H1 (cell line): ENCODE results near the gene AP1M1. TPM values are rescaled to one million over a fixed set of nuclear protein-coding genes. Genes with fewer than 3 reads are reported as not detected.

Experiments used
- CTCF ChIA-PET: fragments of 300-600 bp; sonication (Branson Sonifier 250); formaldehyde crosslinking; loops from one replicate; lab custom pipeline; 2021; ENCODE audit not compliant: partially characterized antibody; lab: Charles Lee
- POLR2A ChIA-PET: fragments of 300-600 bp; sonication (Branson Sonifier 250); formaldehyde crosslinking; loops from one replicate; lab custom pipeline; 2021; ENCODE audit warnings: inconsistent platforms; ENCODE audit not compliant: partially characterized antibody; lab: Charles Lee
- DNase-seq, 2 experiments: peaks; one replicate each; pipeline versions ENCODE4 v3.0.0 to v3.0.0-alpha.2; 2010 to 2022; ENCODE audit warnings: low spot score in 2 of 2, low read depth in 1 of 2, mixed read lengths in 1 of 2
- FAIRE-seq: peaks from 2 replicates; lab custom pipeline; 2011; peaks lifted over from hg19 to GRCh38; lab: Jason Lieb, UNC
- H2AFZ ChIP-seq: 2 replicates; pipeline ENCODE4 v1.8.1; 2012; ENCODE audit warnings: low read length, inconsistent platforms
- H2AK5ac ChIP-seq: 2 replicates; pipeline ENCODE4 v1.6.1; 2013; ENCODE audit warnings: low read depth, low read length
- H2BK120ac ChIP-seq: replicated peaks from 2 replicates; pipeline ENCODE3; 2013; ENCODE audit warnings: low read depth, low read length, inconsistent platforms
- H2BK12ac ChIP-seq: 2 replicates; pipeline ENCODE4 v1.6.1; 2013; ENCODE audit warnings: low read depth, low read length
- H2BK15ac ChIP-seq: 2 replicates; pipeline ENCODE4 v1.6.1; 2013; ENCODE audit warnings: low read length
- H2BK20ac ChIP-seq: 2 replicates; pipeline ENCODE4 v1.6.1; 2013; ENCODE audit warnings: low read length
- H2BK5ac ChIP-seq: 2 replicates; pipeline ENCODE4 v1.6.1; 2013; ENCODE audit warnings: low read depth, low read length
- H3K14ac ChIP-seq: 2 replicates; pipeline ENCODE4 v1.6.1; 2013; ENCODE audit warnings: inconsistent platforms; ENCODE audit not compliant: insufficient read length
- H3K18ac ChIP-seq: 2 replicates; pipeline ENCODE4 v1.6.1; 2013; ENCODE audit warnings: low read length; ENCODE audit errors: extremely low read depth
- H3K23ac ChIP-seq: 2 replicates; pipeline ENCODE4 v1.6.1; 2013; ENCODE audit warnings: inconsistent platforms; ENCODE audit not compliant: insufficient read length
- H3K23me2 ChIP-seq: 2 replicates; pipeline ENCODE4 v1.6.1; 2013; ENCODE audit warnings: low read depth, low read length
- H3K27ac ChIP-seq: 2 replicates; pipeline ENCODE4 v1.6.1; 2011; ENCODE audit warnings: low read depth, low read length, inconsistent platforms
- H3K27me3 ChIP-seq, 4 experiments: replicated peaks in 1 of 4; 1 replicate in 1 of 4; 2 replicates in 3 of 4; pipeline versions ENCODE4 v1.6.1 to v1.8.1; 2011 to 2013; ENCODE audit warnings: low read length in 3 of 4, mild to moderate bottlenecking in 3 of 4, inconsistent platforms in 2 of 4, mixed read lengths in 2 of 4, moderate library complexity in 1 of 4; ENCODE audit not compliant: control insufficient read depth in 3 of 4, insufficient read depth in 3 of 4; ENCODE audit errors: extremely low read depth in 1 of 4
- H3K36me3 ChIP-seq, 4 experiments: 2 replicates each; pipeline versions ENCODE4 v1.6.1 to v1.8.1; 2011 to 2013; ENCODE audit warnings: mild to moderate bottlenecking in 4 of 4, low read length in 3 of 4, moderate library complexity in 2 of 4, control low read depth in 1 of 4, inconsistent platforms in 1 of 4; ENCODE audit not compliant: insufficient read depth in 4 of 4, control insufficient read depth in 2 of 4
- H3K4ac ChIP-seq: replicated peaks from 2 replicates; pipeline ENCODE3; 2013; ENCODE audit warnings: low read length, low read depth, mixed read lengths, inconsistent platforms; ENCODE audit not compliant: insufficient read length
- H3K4me1 ChIP-seq, 4 experiments: replicated peaks in 1 of 4; 1 replicate in 1 of 4; 2 replicates in 3 of 4; pipeline versions ENCODE4 v1.6.1 to v1.8.1; 2011 to 2013; ENCODE audit warnings: low read length in 3 of 4, inconsistent platforms in 2 of 4, mixed read lengths in 1 of 4; ENCODE audit not compliant: insufficient read depth in 4 of 4, control insufficient read depth in 3 of 4
- H3K4me2 ChIP-seq, 2 experiments: 2 replicates each; pipeline versions ENCODE4 v1.6.1 to v1.8.1; 2011 to 2013; ENCODE audit warnings: low read depth in 2 of 2, low read length in 2 of 2, control low read depth in 1 of 2, inconsistent platforms in 1 of 2, mild to moderate bottlenecking in 1 of 2; ENCODE audit not compliant: insufficient read depth in 1 of 2
- H3K4me3 ChIP-seq, 4 experiments: fragments of 200-600, 300-600 bp in 1 of 4; sonication (generic), shearing (Covaris generic), sonication (Bioruptor Twin) in 1 of 4; 2 replicates each; pipeline versions ENCODE4 v1.5.1 to v1.8.1; 2011 to 2016; ENCODE audit warnings: low read length in 4 of 4, low read depth in 3 of 4, control low read depth in 2 of 4, inconsistent platforms in 2 of 4, mild to moderate bottlenecking in 2 of 4, mixed read lengths in 1 of 4, moderate library complexity in 1 of 4; ENCODE audit not compliant: insufficient read depth in 2 of 4; ENCODE audit errors: extremely low read depth in 1 of 4
- H3K56ac ChIP-seq: replicated peaks from 2 replicates; pipeline ENCODE3; 2013; ENCODE audit warnings: low read depth, mild to moderate bottlenecking, mixed read lengths, low read length, inconsistent platforms; ENCODE audit not compliant: insufficient read length
- H3K79me1 ChIP-seq: 2 replicates; pipeline ENCODE4 v1.6.1; 2013; ENCODE audit warnings: low read depth, low read length, control low read depth
- H3K79me2 ChIP-seq, 2 experiments: 2 replicates each; pipeline versions ENCODE4 v1.6.1 to v1.8.1; 2012 to 2013; ENCODE audit warnings: low read length in 2 of 2, mild to moderate bottlenecking in 2 of 2, inconsistent platforms in 1 of 2; ENCODE audit not compliant: insufficient read depth in 2 of 2, control insufficient read depth in 1 of 2
- H3K9ac ChIP-seq, 4 experiments: replicated peaks in 1 of 4; 1 replicate in 1 of 4; 2 replicates in 3 of 4; pipeline versions ENCODE4 v1.6.1 to v1.8.1; 2011 to 2013; ENCODE audit warnings: low read depth in 3 of 4, low read length in 3 of 4, control low read depth in 2 of 4, mild to moderate bottlenecking in 2 of 4, moderate library complexity in 2 of 4, inconsistent platforms in 1 of 4; ENCODE audit errors: extremely low read depth in 1 of 4
- H3K9me3 ChIP-seq, 2 experiments: 2 replicates each; pipeline versions ENCODE4 v1.6.1 to v1.8.1; 2012 to 2013; ENCODE audit warnings: mild to moderate bottlenecking in 2 of 2, moderate library complexity in 2 of 2, control low read depth in 1 of 2, inconsistent platforms in 1 of 2, low read depth in 1 of 2, low read length in 1 of 2, mixed read lengths in 1 of 2; ENCODE audit not compliant: insufficient read depth in 2 of 2
- H4K20me1 ChIP-seq, 2 experiments: replicated peaks in 1 of 2; 2 replicates each; pipeline versions ENCODE3 to v1.8.1; 2011 to 2013; ENCODE audit warnings: inconsistent platforms in 2 of 2, low read length in 2 of 2, mild to moderate bottlenecking in 1 of 2; ENCODE audit not compliant: insufficient read depth in 2 of 2, control insufficient read depth in 1 of 2
- H4K5ac ChIP-seq: 2 replicates; pipeline ENCODE4 v1.6.1; 2013; ENCODE audit warnings: low read length, low read depth, mixed read lengths, inconsistent platforms; ENCODE audit not compliant: insufficient read length
- H4K8ac ChIP-seq: 2 replicates; pipeline ENCODE4 v1.8.0; 2013; ENCODE audit warnings: mild to moderate bottlenecking, moderate library complexity, low read length, inconsistent platforms; ENCODE audit not compliant: insufficient read depth; ENCODE audit errors: extremely low read depth
- H4K91ac ChIP-seq: replicated peaks from 2 replicates; pipeline ENCODE3; 2013; ENCODE audit warnings: low read length, mixed read lengths, inconsistent platforms; ENCODE audit not compliant: insufficient read length
- CBX5 ChIP-seq: fragments of 300-800, 300-1000 bp; sonication (generic); IDR thresholded peaks from 2 replicates; pipeline ENCODE4 v1.7.1; 2016; ENCODE audit warnings: antibody characterized with exemption, low read length, low read depth
- CREB1 ChIP-seq: IDR thresholded peaks from 2 replicates; pipeline ENCODE4 v1.6.1; 2012; ENCODE audit warnings: inconsistent platforms
- HDAC6 ChIP-seq: IDR thresholded peaks from one replicate; pipeline ENCODE4 v1.7.1; 2012; ENCODE audit warnings: low read depth, mild to moderate bottlenecking, inconsistent platforms, low read length, moderate library complexity
- JUN ChIP-seq: IDR thresholded peaks from 2 replicates; pipeline ENCODE4 v1.6.1; 2011; ENCODE audit warnings: low read depth, mild to moderate bottlenecking, improper control_type of control experiment, low read length
- KDM1A ChIP-seq: fragments of 200-600, 300-600 bp; sonication (generic); IDR thresholded peaks from 2 replicates; pipeline ENCODE4 v1.7.1; 2016; ENCODE audit warnings: mild to moderate bottlenecking, low read length, borderline replicate concordance
- KDM4A ChIP-seq: IDR thresholded peaks from one replicate; pipeline ENCODE4 v1.7.1; 2012; ENCODE audit warnings: low read depth, mild to moderate bottlenecking, moderate library complexity, low read length, inconsistent platforms; ENCODE audit not compliant: severe bottlenecking
- RAD21 ChIP-seq, 2 experiments: IDR thresholded peaks in 1 of 2; conservative IDR thresholded peaks in 1 of 2; 2 replicates each; pipeline ENCODE4 v1.6.1; 2011; ENCODE audit warnings: low read depth in 2 of 2, low read length in 2 of 2, improper control_type of control experiment in 1 of 2, inconsistent platforms in 1 of 2, mild to moderate bottlenecking in 1 of 2, moderate library complexity in 1 of 2
- RBBP5 ChIP-seq: IDR thresholded peaks from 2 replicates; pipeline ENCODE4 v1.7.1; 2012; ENCODE audit warnings: low read depth, mild to moderate bottlenecking, inconsistent platforms, low read length, moderate library complexity, borderline replicate concordance
- SAP30 ChIP-seq: fragments of 300-600 bp; sonication (generic); IDR thresholded peaks from 2 replicates; pipeline ENCODE4 v1.7.1; 2012; ENCODE audit warnings: low read length, moderate library complexity, mild to moderate bottlenecking, inconsistent platforms; ENCODE audit not compliant: insufficient read depth, insufficient replicate concordance
- TAF7 ChIP-seq: optimal IDR thresholded peaks from 2 replicates; pipeline ENCODE3; 2011; ENCODE audit warnings: low read depth, mild to moderate bottlenecking, inconsistent platforms, low read length, moderate library complexity, borderline replicate concordance
- TEAD4 ChIP-seq: IDR thresholded peaks from 2 replicates; pipeline ENCODE4 v1.6.1; 2012; ENCODE audit warnings: low read depth, low read length, inconsistent platforms, mixed read lengths
- USF2 ChIP-seq: IDR thresholded peaks from 2 replicates; pipeline ENCODE4 v1.6.1; 2011; ENCODE audit warnings: low read length, improper control_type of control experiment
- YY1 ChIP-seq: IDR thresholded peaks from 2 replicates; pipeline ENCODE4 v1.6.1; 2011; ENCODE audit warnings: low read depth, mild to moderate bottlenecking, low read length
- WGBS, 2 experiments: shearing (Covaris generic) in 1 of 2; methylation state at CpG; one replicate each; pipeline versions ENCODE4 v1.1.6 to v1.1.7; 2013 to 2015; ENCODE audit warnings: low lambda C conversion rate in 2 of 2, mixed read lengths in 2 of 2, inconsistent platforms in 1 of 2, low coverage in 1 of 2, missing lambda C conversion rate in 1 of 2; ENCODE audit not compliant: insufficient replicate concordance in 2 of 2, insufficient coverage in 1 of 2, insufficient read length in 1 of 2; ENCODE audit errors: extremely low coverage in 1 of 2, missing lambda C conversion rate in 1 of 2; 5-methylcytosine and 5-hydroxymethylcytosine counted together
- polyA plus RNA-seq, 7 experiments: library from polyadenylated mRNA; depleted of rRNA in 3 of 7; stranded (reverse) in 5 of 7; unstranded in 2 of 7; fragments of >200 nt in 5 of 7; fragments of 200-250 nt in 2 of 7; gene quantifications; 1 replicate in 5 of 7; 2 replicates in 1 of 7; 4 replicates in 1 of 7; pipeline versions ENCODE4 v1.2.1 to v1.2.3, GENCODE V29; 2011 to 2013; ENCODE audit warnings: missing spikeins in 2 of 7, mixed read lengths in 2 of 7
- total RNA-seq: library from RNA; stranded (reverse); fragmentation: NEBNext Ultra II Directional; extraction: Animal tissue kit (Norgen Biotek cat#: 25700); gene quantifications from 2 replicates; pipeline ENCODE4 v1.2.1, GENCODE V29; 2021

AP1M1 gene
- total and polyA plus RNA-seq, 2 of the 8 experiments (the other 6 are each of a cell fraction or from before 2014, with no cell fraction given): 30.9 to 37.5 TPM

GRCh38 chr19:16226184-16226591 is 28.5 kb downstream of the AP1M1 start:
- no peak overlapping the region for H3K4me3 ChIP-seq
- no peak overlapping the region; the same call in 1 of the 2 replicates for H3K27ac ChIP-seq
- H4K5ac ChIP-seq: no peak overlapping the region
- peaks cover 3 to 7% of the 10 kb centered on the region in 2 experiments for H4K20me1 ChIP-seq
- no peaks in the 10 kb centered on the region for H3K9me3 ChIP-seq
- H2BK5ac ChIP-seq: peak overlapping the region; percentile 71; the same call in 1 of the 2 replicates
- no peak overlapping the region for H2BK120ac ChIP-seq
- peak overlapping the region in 1 of 4 experiments; percentile 5; a peak in 1 of 7 replicates for H3K9ac ChIP-seq
- no peaks in the 10 kb centered on the region for H3K79me1 ChIP-seq
- no peaks in the 10 kb centered on the region for H3K23me2 ChIP-seq
- H3K4ac ChIP-seq: no peak overlapping the region
- FAIRE-seq: no peak
- ChIA-PET POLR2A (no interaction called here), CTCF (interaction anchor here (0.6 to 2.2 kb wide), 2 partner anchors 21 to 156 kb away, joined by 3 to 5 read pairs; no protein-coding TSS in a partner anchor)
- H3K56ac ChIP-seq: no peak overlapping the region
- no peaks in the 10 kb centered on the region for H3K4me1 ChIP-seq
- 90% methylated on average over 16 of the region's 16 CpGs; no CpG with 5 or more reads in 1 of the 2 experiments for WGBS, 2 experiments
- no peak overlapping the region for H3K18ac ChIP-seq
- H3K27me3 ChIP-seq: no peaks in the 10 kb centered on the region; a peak in 1 of 7 replicates
- no peak for DNase-seq
- H2BK12ac ChIP-seq: no peak overlapping the region
- H2AFZ ChIP-seq: no peak overlapping the region
- no peak overlapping the region for H3K23ac ChIP-seq
- H3K79me2 ChIP-seq: no peaks in the 10 kb centered on the region
- H2BK20ac ChIP-seq: no peak overlapping the region
- H3K36me3 ChIP-seq: peaks cover 0 to 3% (median 0%) of the 10 kb centered on the region in 4 experiments; a peak in 2 of 8 replicates
- no peak overlapping the region for H4K8ac ChIP-seq
- no peak overlapping the region for H2BK15ac ChIP-seq
- no peak overlapping the region for H3K4me2 ChIP-seq
- no peak overlapping the region for H3K14ac ChIP-seq
- peak overlapping the region; percentile 7 for H4K91ac ChIP-seq
- H2AK5ac ChIP-seq: no peak overlapping the region
- TF ChIP-seq YY1 (no peak), KDM4A (no peak), JUN (no peak), RBBP5 (no peak), SAP30 (no peak), CBX5 (no peak), KDM1A (no peak), TAF7 (no peak), USF2 (no peak), HDAC6 (no peak), TEAD4 (no peak), RAD21 (IDR thresholded peaks at IDR 0.05 in 1 of 2, conservative IDR thresholded peaks at IDR 0.05 in 1 of 2; ENCODE audit: low read depth in 2 of 2, low read length in 2 of 2) (no peak), CREB1 (no peak)
